IPS-18c (cell line): ENCODE results near the gene SMIM45.
A peak's percentile ranks its signal among the peaks of the same experiment; 100 is the strongest.

ENCODE experiments used
- H3K4me3 ChIP-seq: 2 replicates; pipeline ENCODE4 v1.7.0; 2013; ENCODE audit warnings: low read depth, mild to moderate bottlenecking, low read length, moderate library complexity; ENCODE audit not compliant: insufficient read depth
- H3K9me3 ChIP-seq: one replicate; pipeline ENCODE4 v1.6.1; 2013; ENCODE audit warnings: mild to moderate bottlenecking, low read length, moderate library complexity; ENCODE audit not compliant: control insufficient read depth, insufficient read depth

Gene SMIM45

DNA sequence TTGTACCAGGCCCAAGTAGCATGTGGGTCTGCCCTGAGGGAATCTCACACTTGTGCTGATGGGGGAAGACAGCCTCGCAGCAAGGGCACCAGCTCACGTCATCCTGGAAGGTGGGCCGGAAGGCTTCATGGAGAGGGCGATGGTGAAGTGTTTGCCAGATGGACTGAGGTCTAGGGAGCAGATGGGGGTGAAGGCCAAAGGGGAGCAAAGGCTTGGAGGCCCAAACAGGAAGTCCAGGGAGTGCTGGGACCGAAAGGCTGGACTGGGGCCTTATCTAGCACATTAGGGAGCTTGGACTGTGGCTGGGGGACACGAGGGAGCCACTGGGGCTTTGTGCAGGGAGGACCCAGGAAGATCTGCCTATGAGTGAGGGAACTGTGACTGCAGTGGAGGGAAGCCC, 24.1 kb upstream of the SMIM45 start:
- no peaks in the 10 kb centered on the region for H3K9me3 ChIP-seq
- H3K4me3 ChIP-seq: no peak overlapping the region

DNA sequence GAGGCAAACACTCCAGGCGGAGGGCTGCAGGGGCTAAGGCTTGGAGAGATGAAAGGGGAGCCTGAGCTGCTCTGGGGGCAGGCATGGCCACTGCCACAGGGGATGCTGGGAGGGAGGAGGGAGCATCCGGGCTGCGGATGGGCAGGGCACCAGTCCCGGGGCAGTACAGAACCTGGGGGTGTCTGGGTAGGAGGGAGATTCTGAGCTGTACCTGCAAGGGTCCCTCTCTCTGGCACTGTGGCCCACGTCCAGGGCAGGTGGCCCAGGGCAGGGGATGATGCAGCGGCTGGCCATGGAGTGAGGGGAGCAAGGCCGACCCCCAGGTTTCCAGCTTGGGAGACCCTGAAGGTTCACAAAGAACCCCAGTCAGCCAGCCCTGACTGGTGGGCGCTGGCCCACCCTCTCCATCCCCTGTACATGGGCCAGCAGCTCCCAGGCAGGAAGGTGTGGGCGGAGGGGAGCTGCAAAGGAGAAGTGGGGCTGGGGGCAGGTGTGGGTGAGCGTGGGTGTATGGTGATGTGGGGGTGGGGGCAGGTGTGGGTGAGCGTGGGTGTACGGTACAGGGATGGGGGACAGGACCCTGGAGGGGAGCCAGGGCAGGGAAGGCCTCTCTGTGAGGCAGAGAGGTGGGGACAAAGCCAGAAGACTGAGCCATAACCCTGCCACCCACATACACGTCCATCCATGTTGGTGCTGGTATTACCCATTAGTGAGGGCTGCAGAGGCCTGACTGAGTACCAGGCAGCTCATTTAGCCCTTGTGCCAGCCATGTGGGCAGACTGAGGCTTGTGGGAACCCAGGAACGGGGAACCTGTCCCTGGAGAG, 23.1 kb upstream of the SMIM45 start:
- Histone ChIP-seq H3K4me3 (no peak overlapping the region), H3K9me3 (no peaks in the 10 kb centered on the region)

DNA sequence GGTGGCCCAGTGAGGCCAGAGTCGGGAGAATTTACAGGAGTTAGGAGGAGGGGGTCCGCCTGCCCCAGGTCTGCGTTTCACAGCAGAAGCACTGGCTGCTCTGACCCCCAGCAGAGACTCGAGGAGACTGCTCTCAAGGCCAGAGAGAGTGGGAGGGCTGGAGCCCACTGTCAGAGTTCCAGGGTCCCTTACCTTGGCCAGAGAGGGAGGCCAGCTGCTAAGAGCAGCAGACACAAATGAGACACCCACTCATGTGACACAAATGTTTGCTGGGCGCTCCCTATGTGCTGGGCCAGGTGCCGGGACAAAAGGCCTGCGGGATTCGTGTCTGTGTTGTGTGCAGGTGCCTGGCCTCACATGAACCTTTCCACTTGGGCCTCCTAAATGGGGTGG, 22.5 kb upstream of the SMIM45 start:
- Histone ChIP-seq H3K9me3 (no peaks in the 10 kb centered on the region), H3K4me3 (no peak overlapping the region)

DNA sequence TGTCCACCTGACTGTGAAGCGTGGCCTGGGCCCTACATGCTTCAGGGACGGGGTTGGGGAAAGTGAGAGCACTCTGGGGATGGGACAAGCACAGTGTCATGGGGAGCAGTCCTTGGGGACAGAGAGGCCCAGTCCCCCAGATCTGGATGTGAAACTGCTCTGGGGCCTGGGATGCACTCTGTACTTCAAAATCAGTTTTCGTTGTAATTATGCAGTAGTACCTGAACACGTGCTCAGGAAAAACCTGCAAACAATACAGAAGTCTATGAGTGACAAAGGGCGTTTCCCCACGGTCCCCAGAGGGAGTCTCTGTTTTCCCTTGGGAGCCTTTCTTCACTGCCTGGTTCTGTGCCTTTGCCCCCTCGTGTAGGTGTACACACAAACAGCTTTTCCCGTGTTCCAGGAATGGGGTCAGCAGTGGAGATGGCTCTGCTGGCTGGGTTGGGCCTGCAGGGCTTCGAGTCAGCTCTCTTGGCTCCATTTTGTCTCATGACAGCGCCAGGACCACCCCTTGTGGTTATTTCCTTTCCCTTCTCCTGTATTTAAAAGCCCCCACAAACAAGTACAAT, 20.2 kb upstream of the SMIM45 start:
- Histone ChIP-seq H3K9me3 (no peaks in the 10 kb centered on the region), H3K4me3 (no peak overlapping the region)

DNA sequence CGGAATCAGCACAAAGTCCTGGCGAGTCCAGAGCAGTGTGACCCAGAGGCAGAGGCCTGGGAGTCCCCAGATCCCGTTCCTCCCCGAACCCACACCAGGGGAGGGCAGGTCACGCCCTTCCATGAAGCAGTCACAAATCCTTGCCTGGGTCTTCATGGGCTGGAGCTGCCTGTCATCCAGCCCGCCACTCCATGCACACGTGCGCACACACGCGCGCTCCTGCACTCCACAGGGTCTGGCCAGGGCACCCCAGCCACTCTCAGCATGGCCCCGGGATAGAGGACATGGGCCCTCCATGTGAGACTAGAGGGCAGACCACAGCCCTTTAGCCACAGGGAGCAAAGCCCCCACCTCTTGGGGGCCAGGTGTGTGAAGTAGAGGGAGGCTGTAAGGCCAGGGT, 19.6 kb upstream of the SMIM45 start:
- no peak overlapping the region for H3K4me3 ChIP-seq
- no peaks in the 10 kb centered on the region for H3K9me3 ChIP-seq

DNA sequence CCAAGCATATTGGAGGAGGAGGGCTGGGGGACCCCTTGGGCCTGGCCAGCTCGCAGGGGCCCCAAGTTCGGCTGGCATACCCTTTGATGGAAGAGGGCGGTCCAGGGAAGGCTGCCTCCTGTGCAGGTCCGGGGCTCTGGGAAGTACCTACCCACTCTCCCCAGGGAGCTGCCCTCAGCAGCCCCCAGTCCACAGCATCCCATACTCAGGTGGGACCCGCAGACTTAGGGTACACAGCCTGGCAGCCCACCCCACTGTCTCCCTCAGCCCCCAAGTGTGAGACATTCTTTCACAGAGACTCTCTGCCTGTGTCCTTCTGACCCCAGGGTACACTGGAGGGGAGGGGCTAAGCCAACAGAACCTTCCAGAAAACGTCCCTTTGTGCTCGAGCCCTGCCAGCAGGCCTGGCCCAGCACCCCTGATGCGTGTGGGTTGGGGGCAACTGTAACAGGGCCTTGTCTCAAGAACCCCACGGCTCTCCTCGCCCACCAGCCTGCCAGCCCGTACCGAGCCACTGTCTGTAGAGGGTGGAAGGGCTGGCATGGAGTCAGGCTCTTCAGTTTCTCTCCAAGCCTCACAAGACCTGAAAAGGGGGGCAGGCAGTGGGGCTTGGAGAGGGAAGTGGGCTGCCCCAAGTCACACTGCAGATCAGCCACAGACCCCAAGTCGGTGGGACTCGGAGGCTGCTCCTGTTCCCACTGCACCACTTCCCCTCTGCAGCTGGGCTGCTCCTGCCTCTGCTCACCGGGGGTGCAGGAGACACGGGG, 18.4 kb upstream of the SMIM45 start:
- H3K9me3 ChIP-seq: no peaks in the 10 kb centered on the region
- H3K4me3 ChIP-seq: no peak overlapping the region

DNA sequence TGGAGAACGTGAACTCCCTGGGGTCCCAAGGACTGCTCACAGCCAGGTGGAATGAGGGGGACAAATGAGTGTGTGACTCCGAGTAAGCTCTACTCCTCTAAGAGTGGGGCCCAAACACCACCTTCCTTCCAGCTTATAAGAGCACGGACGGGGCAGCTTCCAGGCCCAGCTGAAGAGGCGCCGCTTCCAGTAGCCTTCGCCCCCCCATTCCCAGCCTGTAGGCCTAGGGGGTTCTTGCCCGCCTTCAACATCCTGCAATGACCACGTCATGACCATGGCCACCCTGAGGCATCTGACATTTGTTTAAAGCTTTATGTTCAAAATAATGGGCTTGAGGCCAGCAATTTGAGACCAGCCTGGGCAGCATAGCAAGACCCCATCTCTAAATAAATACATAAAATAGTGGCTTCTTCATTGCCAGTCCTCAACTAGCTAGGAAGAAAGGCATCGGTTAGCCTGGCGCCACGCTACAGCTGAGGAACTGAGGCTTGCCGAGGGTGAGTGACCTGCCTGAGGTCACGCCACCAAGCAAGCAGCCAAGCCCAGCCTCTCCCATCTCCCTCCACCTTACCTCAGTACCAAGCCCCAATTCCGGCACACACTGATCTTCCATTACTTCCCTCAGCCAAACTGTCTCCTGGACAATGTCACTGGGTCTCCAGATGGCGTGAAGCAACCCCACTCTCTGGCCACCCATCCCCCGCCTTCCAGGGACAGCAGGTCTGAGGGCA, 17.5 kb upstream of the SMIM45 start:
- no peak overlapping the region for H3K4me3 ChIP-seq
- H3K9me3 ChIP-seq: no peaks in the 10 kb centered on the region

DNA sequence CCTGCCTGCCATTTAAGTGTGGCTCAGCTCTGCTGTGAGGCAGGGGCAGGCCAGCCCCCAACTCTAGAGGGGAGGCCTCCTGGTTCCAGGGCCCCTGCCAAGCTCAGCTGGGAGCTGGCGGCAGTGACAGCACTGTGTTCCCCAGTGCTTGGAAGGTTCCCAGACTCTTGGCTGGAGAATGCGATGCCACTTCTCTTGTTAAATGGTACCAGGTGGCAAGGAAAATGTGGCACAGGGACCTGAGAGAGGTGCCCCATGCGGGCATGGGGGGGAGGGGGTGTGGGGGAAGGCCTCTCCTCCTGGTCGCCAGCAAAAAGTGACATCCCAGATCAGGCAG, 17.0 kb upstream of the SMIM45 start:
- H3K9me3 ChIP-seq: no peaks in the 10 kb centered on the region

DNA sequence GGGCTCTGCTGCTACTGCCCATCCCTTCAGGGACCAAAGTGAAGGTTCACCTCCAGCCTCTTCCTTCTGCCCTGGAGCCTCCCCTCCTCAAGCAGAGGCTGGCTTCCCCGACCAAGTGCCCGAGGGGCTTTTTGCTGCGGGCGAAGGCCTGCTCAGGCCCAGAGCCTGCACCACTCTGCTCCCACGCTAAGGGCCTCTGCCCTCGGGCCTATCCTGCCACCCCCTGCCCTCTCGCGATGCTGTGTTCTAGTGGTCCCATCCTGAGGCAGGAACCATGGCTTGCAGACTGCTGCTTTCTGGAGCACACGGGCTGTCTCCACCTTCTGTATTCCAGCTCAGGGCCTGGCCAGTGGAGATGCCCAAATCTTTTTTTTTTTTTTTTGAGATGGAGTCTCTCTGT, 16.4 kb upstream of the SMIM45 start:
- H3K4me3 ChIP-seq: no peak overlapping the region
- H3K9me3 ChIP-seq: no peaks in the 10 kb centered on the region

More for the DNA sequence above, 17.0 kb upstream of the SMIM45 start:
- H3K4me3 ChIP-seq: no peak overlapping the region

DNA sequence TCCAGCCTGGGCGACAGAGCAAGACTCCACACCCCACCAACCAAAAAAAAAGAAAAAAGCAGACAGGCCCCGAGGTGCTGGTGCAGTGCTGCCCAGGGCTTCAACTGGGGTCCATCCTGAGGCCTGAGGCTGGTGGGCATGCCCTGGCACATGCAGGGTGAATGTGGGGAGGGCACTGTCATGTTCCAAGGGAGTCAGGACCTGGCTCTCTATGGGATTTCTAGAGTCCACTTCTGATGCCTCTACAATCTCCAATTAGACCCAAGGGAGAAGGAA, 15.1 kb upstream of the SMIM45 start:
- Histone ChIP-seq H3K9me3 (no peaks in the 10 kb centered on the region), H3K4me3 (no peak overlapping the region)

DNA sequence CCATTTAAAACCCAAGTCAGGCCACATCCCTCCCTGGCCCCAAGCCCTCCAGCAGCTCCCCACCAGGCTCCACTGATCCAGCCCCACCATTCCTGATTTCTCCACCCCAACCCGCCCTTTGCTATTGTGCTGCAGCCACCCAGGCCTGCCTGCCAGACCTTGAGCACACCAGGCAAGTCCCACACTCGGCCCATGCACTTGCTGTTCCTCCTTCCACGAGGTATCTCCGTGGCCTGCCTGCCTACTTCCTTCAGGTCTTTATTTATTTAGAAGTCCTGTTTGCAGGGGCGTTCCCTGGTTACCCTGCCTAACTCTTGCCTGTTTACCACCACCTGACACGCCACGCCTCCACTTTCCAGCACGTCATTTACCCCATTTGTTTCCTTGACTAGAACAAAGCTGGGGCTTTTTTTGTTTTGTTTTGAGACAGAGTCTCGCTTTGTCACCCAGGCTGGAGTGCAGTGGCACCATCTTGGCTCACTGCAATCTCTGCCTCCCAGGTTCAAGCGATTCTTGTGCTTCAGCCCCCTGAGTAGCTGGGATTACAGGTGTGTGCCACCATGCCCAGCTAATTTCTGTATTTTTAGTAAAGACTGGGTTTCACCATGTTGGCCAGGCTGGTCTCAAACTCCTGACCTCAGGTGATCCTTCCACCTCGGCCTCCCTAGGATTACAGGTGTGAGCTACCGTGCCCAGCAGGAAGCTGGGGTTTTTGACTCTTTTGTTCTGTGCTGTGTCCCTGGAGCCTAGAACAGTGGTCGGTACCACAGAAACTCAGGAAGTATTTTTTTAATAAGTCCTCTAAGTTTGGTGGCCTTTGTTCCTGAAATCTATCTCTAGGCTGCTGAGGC, 11.7 kb upstream of the SMIM45 start:
- Histone ChIP-seq H3K9me3 (no peaks in the 10 kb centered on the region), H3K4me3 (no peak overlapping the region)

DNA sequence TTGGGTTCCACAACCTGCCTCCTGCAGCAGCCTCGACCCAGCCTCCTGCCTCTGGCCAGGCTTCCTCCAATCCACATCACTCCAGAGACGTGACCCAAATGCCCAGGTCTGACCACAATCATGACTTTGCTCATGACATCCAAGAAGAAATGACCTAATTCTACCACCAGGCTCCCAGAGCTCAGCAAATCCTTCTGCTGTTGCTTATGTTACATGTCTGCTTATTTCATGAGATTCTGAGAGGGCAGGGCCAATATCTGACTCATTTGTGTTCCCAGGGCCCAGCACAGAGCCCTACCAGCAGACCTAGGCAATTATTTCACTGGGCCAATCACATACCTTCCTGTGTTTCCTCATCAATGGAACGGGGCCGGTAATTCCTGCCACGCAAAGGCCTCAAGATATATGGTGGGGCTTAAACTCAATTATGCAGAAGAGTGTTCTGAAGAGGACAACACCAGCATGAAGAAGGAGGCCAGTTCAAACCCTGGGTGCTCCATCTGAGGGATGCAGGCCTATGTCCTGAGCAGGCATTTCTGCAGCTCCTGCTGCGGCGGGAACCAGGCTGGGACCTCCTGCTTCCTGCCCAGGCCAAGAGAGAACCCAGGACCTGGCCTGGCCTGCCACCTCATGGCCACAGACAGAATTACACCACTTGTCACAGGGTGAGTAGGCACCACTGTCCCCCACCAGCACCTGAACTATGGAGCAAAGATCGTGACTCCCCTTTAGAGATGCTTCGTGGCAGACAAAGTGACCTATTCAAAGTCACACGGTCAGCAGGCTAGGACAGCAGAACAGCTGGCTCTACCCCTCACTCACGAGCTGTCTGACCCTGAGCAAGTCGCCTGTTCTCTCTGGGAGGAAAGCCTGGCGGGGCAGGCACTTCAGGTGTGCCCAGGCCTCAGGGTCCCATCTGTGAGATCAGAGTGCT, 10.9 kb upstream of the SMIM45 start:
- Histone ChIP-seq H3K9me3 (no peaks in the 10 kb centered on the region), H3K4me3 (no peak overlapping the region)

DNA sequence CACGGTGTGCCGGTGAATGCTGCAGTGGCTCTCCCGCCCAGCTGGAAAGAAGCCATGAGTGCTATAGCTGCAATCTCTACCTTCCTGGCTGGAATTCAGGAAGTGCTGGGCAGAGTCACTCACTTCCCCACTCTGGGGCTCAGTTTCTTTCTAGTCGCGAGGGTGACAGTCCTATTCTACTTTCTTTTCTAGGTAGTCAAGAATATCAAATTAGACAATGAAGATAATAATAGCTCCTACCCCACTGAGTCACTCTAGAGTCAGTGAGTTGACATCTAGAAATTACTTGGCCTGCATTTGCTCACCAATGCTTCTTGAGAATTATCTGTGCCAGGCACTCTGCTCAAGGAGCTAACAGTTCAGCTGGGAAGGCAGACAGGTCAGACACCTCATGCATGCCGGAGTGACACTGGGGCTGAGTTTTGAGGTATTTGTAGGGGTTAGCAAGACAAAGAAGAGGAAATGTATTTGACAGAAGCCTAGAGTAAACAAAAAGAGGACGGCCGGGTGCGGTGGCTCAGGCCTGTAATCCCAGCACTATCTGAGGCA, 8.2 kb upstream of the SMIM45 start:
- Histone ChIP-seq H3K4me3 (no peak overlapping the region), H3K9me3 (no peaks in the 10 kb centered on the region)

DNA sequence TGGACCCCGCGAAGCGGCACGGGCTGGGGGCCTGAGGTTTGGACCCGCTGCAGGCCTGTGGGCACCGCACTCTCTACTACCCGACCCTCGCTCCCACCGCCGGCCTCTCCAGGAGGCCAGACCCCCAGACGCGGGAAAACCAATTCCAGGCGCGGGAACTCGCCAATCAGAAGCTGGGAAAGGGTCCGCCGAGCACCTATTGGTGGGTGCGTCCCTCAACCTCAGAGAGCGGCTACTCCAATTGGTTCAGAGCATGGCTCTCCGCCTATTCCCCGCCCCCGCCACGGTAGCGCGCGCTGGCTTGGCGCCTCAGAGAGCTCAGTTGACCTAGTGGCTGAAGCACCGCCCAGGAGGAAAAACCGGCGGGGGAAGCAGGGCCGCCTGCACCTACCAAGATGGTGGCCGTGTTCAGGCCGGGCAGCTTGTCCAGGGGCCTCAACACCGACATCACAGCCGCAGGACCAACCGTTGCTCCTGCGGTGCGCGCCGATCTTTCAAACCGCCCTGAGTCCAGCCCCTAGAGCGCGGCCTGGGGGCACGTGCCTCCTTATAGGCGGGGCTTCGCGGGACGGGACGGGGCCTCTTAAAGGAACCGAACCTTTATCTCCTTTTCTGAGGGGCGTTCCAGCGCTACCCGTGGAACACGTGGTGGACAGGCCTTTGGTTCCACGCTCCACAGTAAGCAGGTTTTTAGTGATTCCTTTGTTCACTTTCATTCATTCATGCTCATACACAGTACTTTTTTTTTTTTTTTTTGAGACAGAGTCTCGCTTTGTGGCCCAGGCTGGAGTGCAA, 5.1 kb upstream of the SMIM45 start, which contains the start of gene CENPM:
CENPM (minus strand) TSS at position 524 of the 795 bp plus-strand sequence; CDS start at position 448, 76 bp downstream.
- peak within 1 kb of the TSS; percentile 91 for H3K4me3 ChIP-seq

DNA sequence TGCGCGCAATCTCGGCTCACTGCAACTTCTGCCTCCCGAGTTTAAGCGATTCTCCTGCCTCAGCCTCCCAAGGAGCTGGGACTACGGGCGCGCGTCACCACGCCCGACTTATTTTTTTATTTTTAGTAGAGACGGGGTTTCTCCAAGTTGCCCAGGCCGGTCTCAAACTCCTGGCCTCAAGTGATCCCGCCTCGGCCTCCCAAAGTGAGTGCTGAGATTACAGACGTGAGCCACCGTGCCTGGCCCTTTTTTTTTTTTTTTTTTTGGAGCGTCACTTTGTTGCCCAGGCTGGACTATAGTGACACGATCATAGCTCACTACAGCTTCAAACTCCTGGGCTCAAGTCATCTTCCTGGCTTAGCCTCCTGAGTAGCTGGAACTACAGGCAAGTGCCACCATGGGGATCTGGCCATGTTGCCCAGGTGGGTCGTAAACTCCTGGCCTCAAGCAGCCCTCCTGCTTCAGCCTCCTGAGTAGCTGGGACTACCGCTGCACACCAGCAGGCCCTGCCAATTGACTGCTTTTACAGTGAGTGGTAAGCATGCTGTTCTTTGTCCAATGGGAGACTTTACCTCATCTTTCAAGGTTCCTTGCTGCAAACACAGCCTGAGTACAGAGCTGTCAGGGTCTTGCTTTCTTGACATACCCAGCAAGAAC, 4.4 kb upstream of the SMIM45 start:
- no peaks in the 10 kb centered on the region for H3K9me3 ChIP-seq
- peak overlapping the region; percentile 91; the same call in 1 of the 2 replicates for H3K4me3 ChIP-seq

More for the DNA sequence above, 5.1 kb upstream of the SMIM45 start, which contains the start of gene CENPM:
- H3K9me3 ChIP-seq: no peaks in the 10 kb centered on the region
